HG03575 (cell line): ENCODE results near the gene ADAMTS17.

Experiments used
- ATAC-seq: cut with Tn5 transposase; IDR thresholded peaks from one replicate; pipeline ENCODE4 v1.9.1; 2021; ENCODE audit not compliant: unreplicated experiment, insufficient number of reproducible peaks, low FRiP score; ENCODE audit errors: extremely low read depth

ADAMTS17 gene

DNA sequence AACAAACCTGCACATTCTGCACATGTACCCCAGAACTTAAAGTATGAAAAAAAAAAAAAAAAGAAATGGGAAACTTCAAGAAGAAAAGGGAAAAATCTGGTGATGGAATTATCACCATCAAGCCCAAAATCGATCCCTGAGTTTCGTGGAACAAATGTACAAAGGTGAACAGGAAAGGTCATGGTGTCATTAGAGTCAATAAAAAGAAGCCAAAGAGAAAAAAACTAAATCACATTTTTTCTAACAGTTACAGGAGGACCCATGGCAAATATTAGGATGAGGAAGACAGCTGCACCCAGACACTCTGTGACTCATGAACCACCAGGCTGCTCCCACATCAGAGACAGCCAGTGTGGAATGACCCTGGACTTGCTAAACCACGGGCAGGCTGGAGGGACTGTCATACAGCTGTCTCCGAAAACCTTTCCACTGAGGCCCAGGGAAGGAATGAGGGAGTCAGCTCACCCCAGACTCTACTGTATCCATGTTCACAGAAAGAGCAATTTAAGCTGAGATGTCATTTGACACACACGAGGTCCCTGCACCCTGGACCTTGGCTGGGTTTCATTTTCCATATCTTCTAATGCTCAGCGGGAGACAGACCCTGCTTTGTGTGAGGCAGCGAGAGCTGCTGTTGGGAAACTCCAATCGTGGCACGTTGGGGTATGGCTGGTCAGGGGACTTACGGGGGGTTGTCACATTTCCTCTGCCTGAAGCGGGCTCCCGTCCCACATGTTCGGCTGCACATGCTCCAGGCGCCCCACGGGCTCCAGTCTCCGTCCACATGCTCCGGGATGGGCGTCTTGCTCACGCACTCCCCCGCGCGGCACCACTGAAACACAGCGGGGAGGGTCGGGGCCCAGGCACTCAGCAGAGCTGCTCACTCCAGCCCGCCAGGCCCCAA lies 210.2 kb downstream of the ADAMTS17 start:
- no peak for ATAC-seq

- no peak for ATAC-seq
These were observed 212.1 kb downstream of the ADAMTS17 start for GRCh38 chr15:100129677-100130076.

DNA sequence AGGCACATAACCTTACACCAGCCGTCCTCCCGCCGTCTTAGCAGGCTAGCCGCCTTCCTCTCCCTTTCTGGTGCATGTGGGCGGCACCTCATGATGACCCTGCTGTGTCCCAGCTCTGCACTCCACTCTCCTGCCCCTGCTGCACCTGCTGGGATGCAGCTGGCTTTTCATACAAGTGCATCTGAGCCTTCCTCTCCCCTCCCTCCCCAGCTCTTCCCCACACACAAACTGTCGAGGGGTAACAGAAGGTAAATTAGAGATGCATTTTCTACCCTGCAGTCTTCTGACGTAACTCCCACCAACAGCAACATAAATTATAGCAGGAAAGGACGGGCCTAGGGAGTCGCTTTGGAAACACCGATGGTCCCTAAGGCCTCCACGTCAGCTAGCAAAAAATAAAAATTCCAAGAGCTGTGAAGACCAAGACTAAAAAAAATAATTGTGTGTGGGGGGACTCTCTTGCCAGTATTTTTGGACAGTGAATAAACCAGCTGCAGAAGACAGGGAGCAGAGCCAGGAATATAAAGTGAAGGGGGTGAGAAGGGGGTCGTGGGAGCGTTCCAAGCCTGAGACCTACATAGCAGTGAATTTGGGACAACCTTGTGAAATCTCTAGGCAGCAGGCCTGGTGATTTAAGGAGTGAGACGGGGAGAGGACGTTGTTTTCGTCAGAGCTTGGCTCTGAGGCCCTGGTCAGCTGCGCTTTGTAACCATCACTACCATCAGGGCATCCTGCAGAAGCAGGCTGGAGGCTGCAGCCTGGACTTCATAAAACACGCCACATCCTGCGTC lies 216.2 kb downstream of the ADAMTS17 start:
- no peak for ATAC-seq

- ATAC-seq = no peak
These were observed 216.8 kb downstream of the ADAMTS17 start for GRCh38 chr15:100124936-100125335.

DNA sequence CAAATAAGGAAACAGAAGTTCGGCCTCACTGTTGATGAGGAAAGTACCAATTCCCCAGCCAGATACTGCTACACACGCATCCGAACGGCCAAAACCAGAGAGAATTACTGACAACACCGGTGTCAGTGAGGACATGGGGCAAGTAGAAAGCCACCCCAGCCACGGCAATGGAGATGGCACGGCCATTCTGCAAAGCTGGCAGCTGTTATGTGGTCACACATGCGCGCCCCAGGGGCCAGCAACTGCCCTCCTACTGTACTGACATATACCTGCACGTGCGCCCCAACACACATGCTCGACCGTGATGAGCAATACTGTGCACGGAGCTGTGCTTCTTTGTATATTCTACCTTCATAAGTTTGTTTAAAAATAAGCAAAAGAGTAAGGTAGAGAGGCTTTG lies 217.4 kb downstream of the ADAMTS17 start:
- no peak for ATAC-seq

DNA sequence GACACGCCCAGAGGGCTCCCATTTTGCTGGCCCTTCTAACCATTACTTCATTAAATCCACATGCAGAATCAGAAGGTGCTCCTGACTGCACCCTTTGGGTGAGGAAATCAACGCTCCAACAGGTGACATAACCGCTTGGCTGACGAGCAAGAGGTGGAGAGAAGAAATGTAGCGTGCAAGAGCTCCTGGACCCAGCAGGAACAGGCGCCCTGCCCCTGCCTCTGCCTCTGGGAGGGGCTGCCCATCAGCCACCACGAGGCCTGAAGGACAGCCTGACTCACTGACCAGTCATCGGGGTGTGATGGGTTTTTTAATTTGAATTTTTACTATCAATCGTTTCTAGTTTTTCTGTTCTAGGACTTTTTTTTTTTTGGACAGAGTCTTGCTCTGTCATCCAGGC lies 218.2 kb downstream of the ADAMTS17 start:
- ATAC-seq = no peak

DNA sequence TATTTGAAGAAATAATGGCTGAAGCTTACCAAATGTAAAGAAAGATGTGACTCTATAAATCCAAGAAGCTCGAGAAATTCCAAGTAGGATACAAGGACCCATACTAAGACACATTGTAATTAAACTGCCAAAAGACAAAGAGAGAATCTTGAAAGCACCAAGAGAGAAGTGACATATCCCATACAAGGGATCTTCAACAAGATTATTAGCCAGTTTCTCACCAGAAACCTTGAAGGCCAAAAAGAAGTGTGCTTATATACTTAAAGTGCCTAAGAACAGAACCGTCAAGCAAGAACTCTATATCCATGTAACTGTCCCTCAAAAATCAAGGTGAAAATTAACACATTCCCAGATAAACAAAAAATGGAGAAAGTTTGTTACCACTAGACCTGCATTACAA lies 220.5 kb downstream of the ADAMTS17 start:
- ATAC-seq = no peak

GRCh38 chr15:100120111-100120510 lies 221.7 kb downstream of the ADAMTS17 start:
- ATAC-seq = no peak

- no peak for ATAC-seq
These were observed 223.2 kb downstream of the ADAMTS17 start for GRCh38 chr15:100118546-100118945.

DNA sequence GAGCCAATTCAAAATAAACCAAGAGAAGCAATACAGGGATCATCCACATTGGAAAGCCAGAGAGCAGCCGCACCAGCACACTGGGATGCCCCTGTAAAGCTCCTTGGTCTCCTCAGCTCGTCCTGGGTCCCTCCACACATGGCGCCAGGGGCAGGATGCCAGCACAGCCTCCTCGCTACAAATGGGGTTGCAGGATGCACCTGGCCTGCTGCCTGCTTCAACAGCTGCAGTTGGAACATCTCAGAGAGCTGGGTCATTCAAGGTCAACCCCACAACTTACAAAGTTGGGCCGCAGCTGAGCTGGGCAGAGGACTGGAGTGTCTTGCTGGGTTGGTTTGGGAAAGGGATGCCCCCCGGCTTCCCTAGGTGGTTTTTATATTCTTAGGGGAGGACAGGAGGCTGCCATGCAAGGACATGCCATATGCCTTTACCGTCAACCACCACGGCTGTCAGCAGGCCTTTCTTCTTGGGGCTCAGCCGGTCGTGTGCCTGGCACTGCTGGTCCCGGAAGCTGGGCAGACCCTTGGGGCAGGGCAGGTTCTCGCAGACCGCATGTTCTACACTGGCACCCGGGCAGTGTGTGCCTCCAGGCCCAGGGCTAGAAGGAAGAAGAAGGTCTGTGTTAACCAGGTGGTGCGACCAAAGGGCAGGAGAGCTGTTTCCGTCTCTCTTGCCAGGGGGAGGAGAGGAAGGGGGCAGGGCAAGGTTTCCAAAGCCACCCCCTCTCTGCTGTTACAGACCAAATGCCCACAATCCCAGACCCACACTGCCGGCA lies 225.2 kb downstream of the ADAMTS17 start:
- ATAC-seq = no peak

- ATAC-seq = no peak
These were observed 226.1 kb downstream of the ADAMTS17 start for GRCh38 chr15:100115711-100116090.

DNA sequence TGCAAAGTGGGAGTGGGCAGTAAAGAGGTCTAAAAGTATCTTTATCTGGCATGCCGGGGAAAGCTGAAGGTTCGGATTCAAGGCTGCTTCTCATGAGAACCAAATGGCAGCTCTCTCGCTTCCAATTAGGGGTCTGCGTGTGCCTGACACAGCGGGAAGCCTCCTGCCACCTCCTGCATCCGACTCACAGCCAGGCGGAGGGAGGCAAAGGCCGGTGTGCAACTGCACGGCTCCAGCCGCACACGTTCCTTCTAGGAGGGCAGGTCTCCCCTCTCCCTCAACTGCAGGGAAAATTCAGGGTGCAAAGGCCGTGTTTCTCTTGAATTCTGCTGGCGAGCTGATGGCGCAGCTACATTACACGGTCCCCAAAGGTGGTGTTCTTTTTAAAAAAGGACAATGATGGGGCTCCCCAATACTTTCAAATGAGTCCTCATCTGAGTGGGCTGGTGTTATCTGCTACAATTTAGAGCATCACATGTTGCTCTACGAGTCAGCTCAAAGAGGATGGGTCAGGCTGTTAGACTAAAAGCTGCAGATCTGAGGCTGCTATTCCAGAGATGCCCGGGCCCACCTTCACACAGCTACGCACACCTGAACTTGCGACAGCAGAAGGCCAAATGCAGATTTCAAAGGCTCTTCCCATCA lies 226.6 kb downstream of the ADAMTS17 start:
- ATAC-seq = no peak

DNA sequence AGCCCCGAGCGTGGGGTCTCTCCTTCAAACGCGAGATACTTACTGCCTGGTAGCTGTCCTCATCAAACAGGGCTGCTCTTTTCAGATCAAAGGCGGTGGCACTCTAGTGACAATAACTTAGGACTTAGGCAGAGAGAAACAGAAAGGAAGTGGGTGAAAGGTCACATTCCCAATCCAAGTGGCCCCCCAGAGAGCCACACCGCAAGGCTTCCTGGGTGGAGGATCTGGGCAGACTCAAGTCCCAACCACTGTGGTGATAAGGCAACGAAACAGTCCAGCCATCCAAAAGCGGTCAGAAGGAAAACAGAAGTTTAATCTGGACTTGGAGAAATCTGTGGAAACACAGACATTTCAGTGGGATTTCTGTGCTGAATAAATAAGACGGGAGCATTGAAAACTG lies 227.2 kb downstream of the ADAMTS17 start:
- ATAC-seq = no peak

GRCh38 chr15:100114100-100114499 lies 227.7 kb downstream of the ADAMTS17 start:
- no peak for ATAC-seq

DNA sequence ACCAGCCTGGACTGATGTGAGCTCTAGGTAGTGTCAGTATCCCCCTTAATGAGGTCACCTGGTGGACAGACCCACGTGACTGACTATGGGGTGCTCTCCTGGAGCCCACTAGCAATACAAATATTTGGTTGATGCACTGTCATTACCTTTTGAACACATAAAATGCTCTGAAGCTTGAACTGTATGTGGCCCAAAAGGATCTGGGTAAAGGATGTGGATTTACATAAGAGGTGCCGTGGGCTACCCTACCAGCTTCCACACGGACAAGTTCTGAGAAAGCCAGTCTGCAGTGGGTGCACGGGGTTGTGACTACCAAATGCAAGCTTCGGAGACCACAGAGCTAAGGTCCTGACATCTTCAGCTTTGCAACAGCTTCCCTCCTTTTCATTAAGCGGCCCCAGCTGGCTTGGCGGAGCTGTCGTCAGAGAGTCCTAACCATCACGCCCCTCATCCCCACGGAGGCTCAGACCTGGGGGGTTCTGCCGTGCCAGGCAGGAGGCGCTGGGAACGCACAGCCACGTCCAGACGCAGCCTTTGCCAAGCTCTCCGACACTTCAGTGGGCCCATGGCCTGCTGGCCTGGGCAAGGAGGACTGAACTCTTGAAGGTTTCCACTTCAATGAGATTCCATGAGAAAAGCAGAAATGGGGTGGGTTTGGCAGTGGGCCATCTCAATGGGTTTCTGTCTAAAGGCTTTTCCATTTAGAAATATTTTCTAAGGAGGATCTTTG lies 228.3 kb downstream of the ADAMTS17 start:
- no peak for ATAC-seq

GRCh38 chr15:100112636-100113305 lies 229.0 kb downstream of the ADAMTS17 start:
- ATAC-seq = no peak

DNA sequence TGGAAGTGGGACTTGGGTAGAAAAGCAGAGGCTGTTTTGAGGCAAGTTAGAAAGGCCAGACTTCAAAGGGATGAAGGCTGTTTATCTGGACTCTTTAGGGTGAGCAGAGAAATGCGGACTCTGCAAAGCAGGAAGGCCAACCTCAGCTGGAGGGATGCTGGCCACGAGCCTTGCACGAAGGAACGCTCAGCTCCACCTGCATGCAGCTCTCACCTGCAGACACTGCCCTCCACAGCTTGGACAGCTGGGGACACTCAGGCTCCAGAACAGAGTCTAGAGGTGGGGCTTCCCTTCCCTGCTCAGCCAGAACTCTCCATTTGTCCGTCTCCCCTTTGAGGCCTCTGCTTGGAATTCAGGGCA lies 229.7 kb downstream of the ADAMTS17 start:
- ATAC-seq = no peak
